Suprapubic skin (tissue), 4 donors: ENCODE data around the gene RSPO1.

ENCODE experiments used
- EP300 ChIP-seq: sonication (generic); formaldehyde crosslinking; IDR thresholded peaks from one replicate; pipeline ENCODE4 v1.6.1; 2017; ENCODE audit warnings: antibody characterized with exemption
- POLR2A ChIP-seq, 2 donors: fragments of 450-650 bp; IDR thresholded peaks; one replicate each; pipeline ENCODE4 v1.6.1; 2017; ENCODE audit warnings: antibody characterized with exemption in 2 of 2, mild to moderate bottlenecking in 2 of 2, moderate library complexity in 2 of 2
- POLR2AphosphoS5 ChIP-seq, 3 donors: sonication (generic); formaldehyde crosslinking; IDR thresholded peaks; one replicate each; pipeline ENCODE4 v1.6.1; 2017; ENCODE audit warnings: antibody characterized with exemption in 3 of 3
- TF ChIP-seq, protein P1 (sequence below), 2 donors: fragments of 200-600 bp in 1 of 2; fragments of 450-650 bp in 1 of 2; sonication (generic) in 1 of 2; IDR thresholded peaks; one replicate each; pipeline ENCODE4 v1.5.1; 2016 to 2019; ENCODE audit warnings: antibody characterized with exemption in 2 of 2, mild to moderate bottlenecking in 1 of 2, moderate library complexity in 1 of 2

DNA sequence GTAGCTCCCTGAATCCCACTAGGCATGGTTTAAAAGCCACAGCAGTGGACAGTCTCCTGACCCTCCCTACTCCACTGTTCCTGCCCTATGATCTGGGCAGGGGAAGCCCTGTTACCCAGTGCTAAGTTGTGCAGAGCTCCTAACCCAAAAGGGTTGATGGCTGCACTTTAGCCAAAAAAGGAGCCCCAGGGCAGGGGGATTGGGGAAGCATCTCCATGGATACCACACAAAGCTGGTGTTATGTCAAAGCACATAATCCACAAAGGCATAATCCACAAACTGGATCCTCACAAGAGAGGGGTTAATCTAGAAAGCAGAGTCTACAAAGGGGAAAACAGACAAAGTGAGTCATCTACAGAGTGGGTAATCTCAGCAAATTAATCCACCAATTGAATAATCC, 5.7 kb downstream of the RSPO1 start:
- TF ChIP-seq, protein P1, sequence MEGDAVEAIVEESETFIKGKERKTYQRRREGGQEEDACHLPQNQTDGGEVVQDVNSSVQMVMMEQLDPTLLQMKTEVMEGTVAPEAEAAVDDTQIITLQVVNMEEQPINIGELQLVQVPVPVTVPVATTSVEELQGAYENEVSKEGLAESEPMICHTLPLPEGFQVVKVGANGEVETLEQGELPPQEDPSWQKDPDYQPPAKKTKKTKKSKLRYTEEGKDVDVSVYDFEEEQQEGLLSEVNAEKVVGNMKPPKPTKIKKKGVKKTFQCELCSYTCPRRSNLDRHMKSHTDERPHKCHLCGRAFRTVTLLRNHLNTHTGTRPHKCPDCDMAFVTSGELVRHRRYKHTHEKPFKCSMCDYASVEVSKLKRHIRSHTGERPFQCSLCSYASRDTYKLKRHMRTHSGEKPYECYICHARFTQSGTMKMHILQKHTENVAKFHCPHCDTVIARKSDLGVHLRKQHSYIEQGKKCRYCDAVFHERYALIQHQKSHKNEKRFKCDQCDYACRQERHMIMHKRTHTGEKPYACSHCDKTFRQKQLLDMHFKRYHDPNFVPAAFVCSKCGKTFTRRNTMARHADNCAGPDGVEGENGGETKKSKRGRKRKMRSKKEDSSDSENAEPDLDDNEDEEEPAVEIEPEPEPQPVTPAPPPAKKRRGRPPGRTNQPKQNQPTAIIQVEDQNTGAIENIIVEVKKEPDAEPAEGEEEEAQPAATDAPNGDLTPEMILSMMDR (IDR thresholded peaks at IDR 0.05) = no peak
- TF ChIP-seq POLR2A (IDR thresholded peaks at IDR 0.05) (no peak), EP300 (no peak), POLR2AphosphoS5 (IDR thresholded peaks at IDR 0.05) (no peak)
